Upper lobe of left lung (tissue), 4 donors: ENCODE results near the gene GALNS.

Source experiments
- CTCF ChIP-seq, 6 experiments: fragments of 450-650 bp in 4 of 6; fragments of 200-600 bp in 2 of 6; sonication (generic) in 2 of 6; IDR thresholded peaks; one replicate each; pipeline ENCODE4 v1.5.1; 2016 to 2019; ENCODE audit warnings: antibody characterized with exemption in 6 of 6
- EP300 ChIP-seq, 4 donors: sonication (generic); formaldehyde crosslinking; IDR thresholded peaks; one replicate each; pipeline ENCODE4 v1.5.1; 2017; ENCODE audit warnings: antibody characterized with exemption in 4 of 4, control low read depth in 2 of 4
- POLR2A ChIP-seq, 4 donors: fragments of 450-650 bp; IDR thresholded peaks; one replicate each; pipeline ENCODE4 v1.5.1; 2016 to 2017; ENCODE audit warnings: antibody characterized with exemption in 4 of 4, mild to moderate bottlenecking in 2 of 4

- TF ChIP-seq CTCF (IDR thresholded peaks at IDR 0.05) (no peak), POLR2A (IDR thresholded peaks at IDR 0.05) (no peak), EP300 (IDR thresholded peaks at IDR 0.05) (no peak)
Measured at GRCh38 chr16:88899901-88900661, 43.3 kb upstream of the GALNS start.
